ENCODE data around the gene ACVR2B. TPM values are rescaled to one million over a fixed set of nuclear protein-coding genes. Genes with fewer than 3 reads are reported as not detected.

The ACVR2B gene
- total RNA-seq, 1 experiment from 2014 or later: 18.3 TPM

GRCh38 chr3:38469852-38470251 is 16.2 kb downstream of the ACVR2B start:
- no peaks in the 10 kb centered on the region for H3K27me3 ChIP-seq (ENCODE audit: insufficient read depth, low read length)
- no peak overlapping the region for H2AFZ ChIP-seq (ENCODE audit: low read depth, low read length, poor library complexity, severe bottlenecking)
- BruUV-seq (replicated peaks): no TSS peak
- no peak overlapping the region for H3K27ac ChIP-seq (ENCODE audit: low read depth, low read length)
- peaks cover 4 to 9% of the 10 kb centered on the region in 2 experiments; a peak in 2 of 4 replicates for H3K9me3 ChIP-seq (ENCODE audit: control insufficient read depth in 1 of 2, insufficient read depth in 1 of 2, low read depth in 1 of 2, low read length in 2 of 2)
- intact Hi-C loops (cut with micrococcal nuclease): no loop called here
- no peak overlapping the region for H3K4me2 ChIP-seq (ENCODE audit: low read length)
- H3K9ac ChIP-seq (ENCODE audit: low read length): no peak overlapping the region
- no peaks in the 10 kb centered on the region for H3K9me2 ChIP-seq (ENCODE audit: insufficient read depth)
- ChIA-PET CTCF (no interaction called here), RAD21 (ENCODE audit: low non-redundant PET in 1 of 2, low total read pairs in 2 of 2, uncharacterized antibody in 2 of 2, unreplicated experiment in 2 of 2) (no interaction called here), POLR2A (no interaction called here)
- ATAC-seq: no peak
- peaks cover 40% of the 10 kb centered on the region; the same call in 1 of the 2 replicates for H3K79me2 ChIP-seq (ENCODE audit: insufficient read depth, low read length)
- TF ChIP-seq ELF1 (IDR thresholded peaks at IDR 0.05; ENCODE audit: borderline replicate concordance, low read depth): no peak
- TF ChIP-seq POLR2AphosphoS5 (IDR thresholded peaks at IDR 0.05; ENCODE audit: low read depth, low read length): no peak
- no peak for TF ChIP-seq MAX (IDR thresholded peaks at IDR 0.05)
- no peak for TF ChIP-seq ZBTB33 (IDR thresholded peaks at IDR 0.05; ENCODE audit: extremely low read depth, insufficient replicate concordance, low read length)
- TF ChIP-seq RAD21 (IDR thresholded peaks at IDR 0.05; ENCODE audit: low read depth): no peak
- no peak for TF ChIP-seq REST (IDR thresholded peaks at IDR 0.05; ENCODE audit: low read depth)
- TF ChIP-seq POLR2A (IDR thresholded peaks at IDR 0.05; ENCODE audit: borderline replicate concordance, extremely low read depth, insufficient read depth, insufficient read length): no peak
- TF ChIP-seq TCF7L2 (IDR thresholded peaks at IDR 0.05; ENCODE audit: borderline replicate concordance, extremely low read depth, insufficient read depth, insufficient read length): no peak
- TF ChIP-seq FOSL1 (IDR thresholded peaks at IDR 0.05; ENCODE audit: low read depth): no peak
- no peak for TF ChIP-seq EZH2phosphoT487 (IDR thresholded peaks at IDR 0.05; ENCODE audit: borderline replicate concordance)
- no peak for TF ChIP-seq SP1 (IDR thresholded peaks at IDR 0.05; ENCODE audit: low read depth)
- no peak for TF ChIP-seq ZFX (IDR thresholded peaks at IDR 0.05)
- no peaks in the 10 kb centered on the region for H4K20me1 ChIP-seq (ENCODE audit: insufficient read depth)
- no peak for DNase-seq (ENCODE audit: low read depth, low spot score)
- H3K36me3 ChIP-seq (ENCODE audit: control insufficient read depth in 1 of 2, insufficient read depth in 2 of 2, low read length in 2 of 2): no peaks in the 10 kb centered on the region
- H3K4me3 ChIP-seq (replicated peaks in 1 of 2; ENCODE audit: low read depth in 1 of 2, low read length in 2 of 2): no peak overlapping the region
- H3K4me1 ChIP-seq (ENCODE audit: control insufficient read depth in 1 of 2, insufficient read depth in 2 of 2, low read length in 2 of 2): peaks cover 2 to 7% of the 10 kb centered on the region in 2 experiments; a peak in 2 of 4 replicates
